ENCODE results near the gene DLST.
A peak's percentile ranks its signal among the peaks of the same experiment; 100 is the strongest.

The DLST gene

GRCh38 chr14:74942608-74943007, 60.9 kb downstream of the DLST start:
- no peak for DNase-seq

- DNase-seq, result no peak
These were observed 63.6 kb downstream of the DLST start for GRCh38 chr14:74945261-74945851.

- DNase-seq, result peak; percentile 88
These were observed 64.3 kb downstream of the DLST start for GRCh38 chr14:74945852-74946658.

GRCh38 chr14:74946659-74947281, 65.1 kb downstream of the DLST start:
- DNase-seq, result no peak

DNA sequence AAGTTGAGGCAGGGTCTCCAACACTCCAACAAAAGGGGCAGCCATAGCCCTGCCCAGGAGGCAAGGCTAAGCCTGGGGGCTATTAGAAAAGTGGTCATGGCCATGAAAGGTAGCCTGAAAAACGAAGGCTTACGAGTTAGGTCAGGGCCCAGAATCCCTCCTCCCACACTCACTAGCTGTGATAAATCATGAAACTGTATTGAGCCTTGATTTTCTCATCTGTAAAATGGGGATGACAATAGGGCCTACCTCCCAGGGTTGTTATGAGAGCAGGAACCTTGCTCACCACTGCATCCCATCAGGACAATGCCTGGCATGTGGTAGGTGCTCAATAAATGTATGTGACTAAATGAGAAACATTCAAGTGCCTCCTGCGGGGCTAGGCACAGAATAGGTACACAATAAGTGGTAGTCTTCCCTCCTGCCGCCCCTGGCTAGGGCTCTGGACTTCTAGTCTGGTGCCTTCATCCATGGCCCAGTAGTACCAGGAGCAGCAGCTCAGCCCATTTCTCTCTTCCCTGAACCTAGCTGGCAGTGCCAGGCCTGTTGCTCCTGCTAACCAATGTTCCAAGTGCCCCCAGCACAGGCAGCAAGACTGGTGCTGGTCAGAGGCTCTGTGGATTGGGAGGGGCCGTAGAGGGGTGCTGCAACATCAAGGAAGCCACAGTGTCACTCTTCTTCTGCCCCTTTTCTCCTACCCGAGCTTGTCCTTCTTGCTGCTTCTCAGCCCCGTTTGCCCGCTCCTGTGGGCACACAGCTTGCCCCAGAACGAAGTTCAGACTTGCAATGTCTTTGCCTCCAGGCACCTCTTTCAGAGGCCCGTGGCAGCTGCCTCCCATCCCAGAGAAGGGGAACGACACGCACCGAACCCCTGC, 65.9 kb downstream of the DLST start:
- no peak for DNase-seq

- no peak for DNase-seq
These were observed 66.8 kb downstream of the DLST start for GRCh38 chr14:74948228-74949175.

- no peak for DNase-seq
These were observed 67.5 kb downstream of the DLST start for GRCh38 chr14:74949191-74949601.

GRCh38 chr14:74949859-74950573, 68.3 kb downstream of the DLST start:
- DNase-seq, result no peak

GRCh38 chr14:74950795-74951442, 69.2 kb downstream of the DLST start:
- no peak for DNase-seq

GRCh38 chr14:74951443-74952179, 69.9 kb downstream of the DLST start:
- DNase-seq, result no peak

DNA sequence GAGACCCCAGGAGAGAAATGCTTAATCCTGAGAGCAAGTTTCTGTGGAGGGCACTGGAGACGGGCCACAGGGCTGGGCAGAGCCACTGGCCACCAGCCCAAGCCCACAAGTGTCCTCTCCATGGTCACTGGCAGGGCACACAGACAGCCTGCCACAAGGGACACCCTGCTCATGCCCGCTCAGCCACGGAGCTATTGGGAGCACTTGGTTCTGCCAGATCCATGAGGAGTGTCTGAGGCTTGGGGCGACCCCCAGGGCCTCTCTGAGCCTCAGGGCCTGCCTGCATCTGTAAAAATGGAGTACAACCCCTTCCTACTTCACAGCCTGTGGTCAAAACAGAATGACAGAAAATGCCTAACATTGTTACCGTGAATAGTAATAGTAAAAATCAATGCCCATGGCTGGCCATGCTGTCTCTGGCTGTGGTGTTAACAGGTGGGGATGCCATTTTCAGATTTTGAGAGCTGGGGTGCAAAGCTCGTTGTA, 70.5 kb downstream of the DLST start:
- no peak for DNase-seq

DNA sequence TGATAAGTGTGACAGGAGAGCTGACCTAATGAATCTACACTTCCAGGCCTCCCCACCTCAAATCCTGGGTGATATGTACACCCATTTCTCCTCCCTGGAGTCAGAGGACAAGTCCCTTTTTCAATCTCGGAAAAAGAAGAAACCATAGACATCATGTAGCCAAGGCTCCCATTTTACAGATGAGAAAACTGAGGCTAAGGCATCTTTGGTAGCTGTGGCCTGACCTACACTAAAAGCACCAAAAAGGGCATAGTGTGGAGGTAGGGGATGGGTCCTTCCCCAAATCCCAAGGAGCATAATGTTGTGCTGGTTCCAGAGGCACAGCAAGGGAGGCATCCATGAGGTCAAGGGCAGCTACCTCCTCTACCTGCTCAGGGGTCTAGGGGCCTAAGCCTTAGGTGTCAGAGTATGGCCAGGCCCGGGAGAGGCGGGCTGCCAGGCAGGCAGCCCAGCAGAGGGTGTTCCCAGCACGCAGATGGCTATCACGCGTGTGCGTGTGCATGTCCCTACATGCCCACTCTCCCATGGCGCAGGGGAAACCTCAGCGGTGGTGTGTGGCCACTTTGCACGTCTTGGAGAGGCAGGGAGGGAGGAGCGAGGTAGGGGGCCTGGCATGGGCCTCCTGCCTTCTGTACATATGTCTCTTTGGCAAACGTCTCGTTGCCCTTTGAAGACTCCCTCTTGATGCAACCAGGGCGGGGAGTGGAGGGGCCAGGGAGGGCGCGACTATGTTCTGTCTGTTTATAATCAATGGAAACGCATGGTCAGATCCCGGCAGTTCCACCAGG, 71.2 kb downstream of the DLST start:
- DNase-seq, result no peak
